Heart right ventricle (tissue), 16 donors: Measurements from ENCODE around the gene BMF. TPM values are rescaled to one million over a fixed set of nuclear protein-coding genes. Genes with fewer than 3 reads are reported as not detected.

ENCODE experiments used
- ATAC-seq, 8 donors: fragments of 200-7000 bp; cut with Tn5 transposase; one replicate each; pipeline ENCODE4 v1.9.1; 2020; ENCODE audit warnings: mild to moderate bottlenecking in 8 of 8, moderate library complexity in 8 of 8, moderate number of reproducible peaks in 1 of 8
- DNase-seq, 2 donors: peaks; one replicate each; pipeline ENCODE4 v3.0.0-alpha.2; 2020
- H3K27ac ChIP-seq, 10 donors: fragments of 200-600 bp; sonication (generic) in 2 of 10; one replicate each; pipeline versions ENCODE4 v1.5.0 to v1.8.0; 2020 to 2022; ENCODE audit warnings: mild to moderate bottlenecking in 3 of 10
- H3K27me3 ChIP-seq, 7 donors: fragments of 200-600 bp; one replicate each; pipeline ENCODE4 v1.8.0; 2021 to 2022; ENCODE audit warnings: mild to moderate bottlenecking in 2 of 7
- H3K36me3 ChIP-seq, 9 donors: fragments of 200-600 bp; sonication (generic) in 1 of 9; one replicate each; pipeline versions ENCODE4 v1.5.0 to v1.8.0; 2020 to 2022; ENCODE audit warnings: mild to moderate bottlenecking in 2 of 9
- H3K4me1 ChIP-seq, 9 donors: fragments of 200-600 bp; sonication (generic) in 1 of 9; one replicate each; pipeline versions ENCODE4 v1.5.0 to v1.8.0; 2020 to 2022; ENCODE audit warnings: mild to moderate bottlenecking in 4 of 9
- H3K4me3 ChIP-seq, 10 donors: fragments of 200-600 bp; sonication (generic) in 2 of 10; one replicate each; pipeline versions ENCODE4 v1.5.0 to v1.8.0; 2020 to 2022; ENCODE audit warnings: mild to moderate bottlenecking in 7 of 10, moderate library complexity in 2 of 10
- H3K9me3 ChIP-seq, 11 donors: fragments of 200-600 bp in 10 of 11; sonication (generic) in 2 of 11; one replicate each; pipeline versions ENCODE4 v1.5.0 to v1.8.0; 2013 to 2022; ENCODE audit warnings: mild to moderate bottlenecking in 2 of 11, control low read depth in 1 of 11, moderate library complexity in 1 of 11
- WGBS, 2 donors: extraction: QIAGEN DNeasy Blood & Tissue Kit; methylation state at CpG; one replicate each; pipeline ENCODE4 v1.1.7; 2013; ENCODE audit warnings: inconsistent platforms in 1 of 2; 5-methylcytosine and 5-hydroxymethylcytosine counted together
- intact Hi-C, 10 donors: fragments of 100-400 bp; cut with DNase I; formaldehyde crosslinking; loops; one replicate each; pipeline versions ENCODE4 v1.11.1 to v1.14.2; 2022
- polyA plus RNA-seq, 2 donors: library from polyadenylated mRNA; stranded (reverse); fragments of 200-250 nt; gene quantifications; one replicate each; pipeline ENCODE4 v1.2.3, GENCODE V29; 2013
- total RNA-seq, 10 donors: library from RNA; stranded (reverse); fragmentation: NEBNext Ultra II Directional in 3 of 10; extraction: Animal tissue kit (Norgen Biotek cat#: 25700) in 3 of 10; gene quantifications; one replicate each; pipeline versions ENCODE4 v1.2.1 to v1.2.4, GENCODE V29; 2021 to 2023
- TF ChIP-seq, protein P1 (sequence below), 9 donors: fragments of 200-600 bp; sonication (generic) in 2 of 9; IDR thresholded peaks; one replicate each; pipeline versions ENCODE4 v1.5.0 to v1.8.0; 2021 to 2022; ENCODE audit warnings: antibody characterized with exemption in 9 of 9, mild to moderate bottlenecking in 5 of 9, moderate library complexity in 1 of 9
- donor health status: Arrhythmogenic right ventricular cardiomyopathy.
- donor health status: ischemic (EF 13 %, LVEDD 7.1; RV severe dilation, severe dysfunction).
- donor health status: healthy with polysubstance abuse.
- donor health status: DM: no; HTN: yes; CAD: no.
- donor health status: DM: no; HTN: no; CAD: no.
- donor health status: ischemic (EF 25% LVEDD 6.9; RV normal size, moderate dysfunction).
- donor health status: ischemic (EF 25% LVEDD 5.7; RV mildly dilated, moderate dysfunction).
- donor health status: healthy.
- donor health status: DM: yes; HTN: yes; CAD: no.
- donor health status: Ischemic cardiomyopathy.
- donor health status: ischemic (EF 35%, LVEDD 5.7; RV mildly dilated, moderate dysfunction).
- donor health status: nonischemic (EF 11% LVEDD 7.7; RV severe dilation, severe dysfunction).
- donor health status: DM: yes; HTN: yes; CAD: no.
- donor health status: PGD.
- donor health status: ischemic (EF 29% LVEDD 5.4; RV normal size, mild dysfunction).
- donor health status: nonischemic (EF 23%, LVEDD 6.1; RV moderate dilation, normal function).

Gene BMF
- total and polyA plus RNA-seq, 12 donors = 0.92 to 10.2 (median 3.0) TPM

DNA sequence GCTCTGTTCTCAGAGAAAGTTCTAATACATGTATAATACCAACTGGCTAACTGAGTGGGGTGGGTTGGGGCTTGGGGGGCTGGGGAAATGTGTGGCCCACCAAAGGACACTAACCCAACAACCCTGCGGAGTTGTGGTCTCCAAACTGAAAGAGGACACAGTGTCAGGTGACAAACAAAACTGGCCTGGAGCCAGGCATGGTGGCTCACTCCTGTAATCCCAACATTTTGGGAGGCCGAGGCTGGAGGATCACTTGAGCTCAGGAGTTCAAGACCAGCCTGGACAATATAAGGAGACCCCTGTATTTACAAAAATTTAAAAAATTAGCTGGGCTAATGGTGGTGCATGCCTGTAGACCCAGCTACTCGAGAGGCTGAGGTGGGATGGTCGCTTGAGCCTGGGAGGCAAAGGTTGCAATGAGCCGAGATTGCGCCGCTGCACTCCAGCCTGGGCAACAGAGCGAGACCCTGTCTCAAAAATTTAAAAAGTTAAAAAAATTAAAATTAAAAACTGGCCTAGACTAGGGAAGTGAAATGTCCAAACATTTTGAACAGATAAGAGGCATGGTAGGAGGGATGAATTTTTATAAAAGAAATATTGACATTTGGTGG, 38.0 kb downstream of the BMF start:
- ATAC-seq (no peak), DNase-seq (no peak)
- WGBS, 2 donors = 97 to 98% methylated on average over 8 of the region's 8 CpGs
- Histone ChIP-seq H3K36me3 (peaks cover 0 to 2% (median 0%) of the 10 kb centered on the region in 9 donors), H3K27ac (peak overlapping the region in 1 of 10 donors; percentile 80), H3K27me3 (no peaks in the 10 kb centered on the region), H3K9me3 (no peaks in the 10 kb centered on the region), H3K4me1 (peaks cover 11 to 39% (median 28%) of the 10 kb centered on the region in 9 donors), H3K4me3 (no peak overlapping the region)
- intact Hi-C loops = no loop called here
- TF ChIP-seq, protein P1, sequence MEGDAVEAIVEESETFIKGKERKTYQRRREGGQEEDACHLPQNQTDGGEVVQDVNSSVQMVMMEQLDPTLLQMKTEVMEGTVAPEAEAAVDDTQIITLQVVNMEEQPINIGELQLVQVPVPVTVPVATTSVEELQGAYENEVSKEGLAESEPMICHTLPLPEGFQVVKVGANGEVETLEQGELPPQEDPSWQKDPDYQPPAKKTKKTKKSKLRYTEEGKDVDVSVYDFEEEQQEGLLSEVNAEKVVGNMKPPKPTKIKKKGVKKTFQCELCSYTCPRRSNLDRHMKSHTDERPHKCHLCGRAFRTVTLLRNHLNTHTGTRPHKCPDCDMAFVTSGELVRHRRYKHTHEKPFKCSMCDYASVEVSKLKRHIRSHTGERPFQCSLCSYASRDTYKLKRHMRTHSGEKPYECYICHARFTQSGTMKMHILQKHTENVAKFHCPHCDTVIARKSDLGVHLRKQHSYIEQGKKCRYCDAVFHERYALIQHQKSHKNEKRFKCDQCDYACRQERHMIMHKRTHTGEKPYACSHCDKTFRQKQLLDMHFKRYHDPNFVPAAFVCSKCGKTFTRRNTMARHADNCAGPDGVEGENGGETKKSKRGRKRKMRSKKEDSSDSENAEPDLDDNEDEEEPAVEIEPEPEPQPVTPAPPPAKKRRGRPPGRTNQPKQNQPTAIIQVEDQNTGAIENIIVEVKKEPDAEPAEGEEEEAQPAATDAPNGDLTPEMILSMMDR (IDR thresholded peaks at IDR 0.05) = no peak

DNA sequence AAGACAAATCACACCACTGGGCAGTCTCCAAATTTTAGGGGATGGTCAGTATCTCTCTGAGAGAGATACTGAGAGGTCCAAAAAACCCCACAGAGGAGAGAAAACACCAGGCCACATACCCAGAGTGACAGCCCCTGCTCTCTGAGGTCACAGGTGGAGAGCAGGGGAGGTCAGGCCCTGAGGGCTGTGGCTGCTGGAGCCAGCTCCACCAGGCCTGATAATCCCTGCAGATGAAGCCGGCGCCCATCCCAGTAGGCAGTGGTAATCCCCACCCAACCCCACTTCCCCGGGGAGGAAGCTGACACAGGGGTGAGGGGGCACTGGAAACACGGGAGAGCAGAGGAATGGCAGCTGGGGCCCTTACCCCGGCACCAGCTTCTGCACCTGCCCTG, 38.5 kb downstream of the BMF start:
- Histone ChIP-seq H3K9me3 (no peaks in the 10 kb centered on the region), H3K4me3 (no peak overlapping the region), H3K27me3 (no peaks in the 10 kb centered on the region), H3K4me1 (peaks cover 11 to 39% (median 28%) of the 10 kb centered on the region in 9 donors), H3K27ac (peak overlapping the region in 6 of 10 donors; percentile 59 to 86 (median 79)), H3K36me3 (peaks cover 0 to 7% (median 0%) of the 10 kb centered on the region in 9 donors)
- ATAC-seq = no peak
- intact Hi-C loops = no loop called here
- WGBS, 2 donors = 69 to 72% methylated on average over 5 of the region's 5 CpGs
- DNase-seq = no peak
- TF ChIP-seq, protein P1 (IDR thresholded peaks at IDR 0.05) = no peak

DNA sequence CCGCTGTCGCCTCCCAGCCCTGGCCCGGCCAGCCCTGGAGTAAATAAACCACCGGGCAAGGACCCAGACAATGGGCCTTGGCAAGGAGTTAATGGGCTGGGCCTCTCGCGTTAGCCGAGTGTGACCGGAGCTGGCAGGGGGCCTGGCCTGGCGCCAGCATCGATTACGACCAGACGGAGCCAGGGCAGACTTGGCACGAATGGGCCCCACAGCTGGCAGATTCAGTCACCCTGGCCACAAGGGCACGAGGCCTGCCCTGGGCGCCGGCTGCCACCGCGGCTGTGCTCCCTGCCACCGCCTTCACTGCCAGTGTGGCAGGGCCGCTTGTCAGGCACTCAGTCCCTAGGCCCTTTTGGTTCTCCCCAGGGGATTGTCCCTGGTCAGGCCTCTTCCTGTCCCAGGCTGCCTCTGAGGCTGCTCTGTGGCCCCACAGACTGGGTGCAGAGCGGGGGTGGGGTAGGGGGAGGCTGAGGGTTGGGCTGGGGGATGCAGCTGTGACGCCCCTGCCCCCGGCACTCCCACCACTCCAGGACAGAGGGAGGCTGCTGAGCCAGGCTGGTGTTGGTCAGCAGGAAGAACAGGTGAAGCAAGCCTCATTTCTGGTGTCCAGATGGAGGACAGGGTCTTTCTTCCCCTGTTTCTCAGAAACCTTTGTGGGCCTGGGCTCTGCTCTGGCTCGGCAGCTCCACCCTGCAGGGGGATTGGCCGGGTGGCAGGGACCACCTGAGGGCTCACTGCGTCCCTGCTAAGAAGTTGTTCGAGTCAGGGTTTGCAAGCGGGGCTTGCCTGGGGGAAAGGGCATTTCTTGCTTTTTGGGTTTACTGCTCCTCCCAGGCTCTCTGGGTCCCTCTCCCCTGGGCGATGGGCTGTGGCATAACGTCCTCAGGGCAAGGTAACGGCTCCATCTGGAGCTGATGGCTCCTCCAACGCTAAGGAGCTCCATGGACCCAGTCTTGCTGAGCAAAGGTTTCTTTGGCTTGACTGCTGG, 39.2 kb downstream of the BMF start:
- Histone ChIP-seq H3K4me1 (peaks cover 11 to 39% (median 26%) of the 10 kb centered on the region in 9 donors), H3K4me3 (no peak overlapping the region), H3K27me3 (no peaks in the 10 kb centered on the region), H3K9me3 (no peaks in the 10 kb centered on the region), H3K27ac (peak overlapping the region in 9 of 10 donors; percentile 21 to 86 (median 71)), H3K36me3 (peaks cover 0 to 14% (median 0%) of the 10 kb centered on the region in 9 donors)
- TF ChIP-seq, protein P1 (IDR thresholded peaks at IDR 0.05) = no peak
- ATAC-seq (peak; percentile 87 to 97 (median 94)), DNase-seq (peak; percentile 91 to 92)
- 36 to 38% methylated on average over 32 of the region's 32 CpGs for WGBS, 2 donors
- intact Hi-C loops = loop anchor here in 2 of 10 donors (1.0 to 5.0 kb wide), 2 partner anchors 33 to 35 kb away; no protein-coding TSS in a partner anchor

DNA sequence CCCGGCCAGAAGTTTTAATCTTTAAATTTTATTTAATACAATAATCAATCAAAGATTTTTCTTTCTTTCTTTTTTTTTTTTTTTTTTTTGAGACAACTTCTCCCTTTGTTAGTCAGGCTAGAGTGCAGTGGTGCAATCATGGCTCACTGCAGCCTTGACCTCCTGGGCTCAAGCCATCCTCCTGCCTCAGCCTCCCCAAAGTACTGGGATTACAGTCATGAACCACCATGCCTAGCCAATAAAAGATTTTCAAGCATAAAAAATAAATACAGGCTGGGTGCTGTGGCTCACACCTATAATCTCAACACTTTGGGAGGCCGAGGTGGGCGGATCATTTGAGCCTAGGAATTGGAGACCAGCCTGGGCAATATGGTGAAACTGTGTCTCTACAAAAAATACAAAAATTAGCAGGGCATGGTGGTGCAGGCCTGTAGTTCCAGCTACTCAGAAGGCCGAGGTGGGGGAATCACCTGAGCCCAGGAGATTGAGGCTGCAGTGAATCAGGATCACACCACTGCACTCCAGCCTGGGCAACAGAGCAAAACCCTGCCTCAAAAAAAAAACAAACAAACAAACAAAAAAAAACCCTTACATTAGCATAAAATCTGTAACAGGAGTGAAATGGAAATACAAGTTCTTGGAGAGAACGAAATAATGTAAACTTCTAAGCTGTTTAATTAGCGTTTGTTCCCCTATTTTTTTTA, 40.6 kb downstream of the BMF start:
- peaks cover 12 to 50% (median 32%) of the 10 kb centered on the region in 9 donors for H3K4me1 ChIP-seq
- TF ChIP-seq, protein P1 (IDR thresholded peaks at IDR 0.05) = no peak
- WGBS, 2 donors = 89 to 91% methylated on average over 6 of the region's 6 CpGs
- H3K27me3 ChIP-seq = no peaks in the 10 kb centered on the region
- ATAC-seq (no peak), DNase-seq (no peak)
- intact Hi-C loops = loop anchor here in 1 of 10 donors (5.0 kb wide), 1 partner anchor 34 kb away; no protein-coding TSS in a partner anchor
- no peaks in the 10 kb centered on the region for H3K9me3 ChIP-seq
- H3K27ac ChIP-seq = no peak overlapping the region
- H3K36me3 ChIP-seq = peaks cover 0 to 17% (median 0%) of the 10 kb centered on the region in 9 donors
- H3K4me3 ChIP-seq = no peak overlapping the region
